ENCODE measurements around the gene PCDHGA6. TPM values are rescaled to one million over a fixed set of nuclear protein-coding genes. Genes with fewer than 3 reads are reported as not detected.
"Not testable (repeated sequence)": the region's sequence is repeated elsewhere in the genome, so short reads cannot be mapped to it uniquely, and the experiment has no call there.

Gene PCDHGA6
- total RNA-seq (ENCODE audit: unreplicated experiment): 3.9 TPM
- long read RNA-seq: 0 reads

DNA sequence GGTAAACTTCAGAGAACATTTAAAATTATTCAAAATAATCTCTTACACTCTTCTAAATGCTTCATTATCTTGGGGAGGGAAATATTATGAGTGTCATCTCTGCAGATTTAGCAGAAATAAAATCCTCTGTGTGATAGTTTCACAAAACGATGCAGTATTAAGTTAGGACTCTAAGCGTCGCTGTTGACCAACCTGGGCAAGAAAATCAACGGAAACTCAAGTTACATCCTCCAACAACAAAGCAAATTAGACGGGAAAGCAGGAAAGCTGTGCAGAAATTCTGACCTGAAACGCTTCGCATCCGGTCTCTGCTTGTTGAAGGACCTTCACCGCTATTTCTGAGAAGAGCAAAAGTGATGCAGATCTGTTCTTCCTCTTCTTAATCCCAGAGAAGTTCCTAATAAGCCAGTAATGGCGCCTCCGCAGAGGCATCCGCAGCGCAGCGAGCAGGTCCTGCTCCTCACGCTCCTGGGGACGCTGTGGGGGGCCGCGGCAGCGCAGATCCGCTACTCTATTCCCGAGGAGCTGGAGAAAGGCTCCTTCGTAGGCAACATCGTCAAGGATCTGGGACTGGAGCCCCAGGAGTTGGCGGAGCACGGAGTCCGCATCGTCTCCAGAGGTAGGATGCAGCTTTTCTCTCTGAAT lies at the start of gene PCDHGA6:
PCDHGA6 (plus strand) TSS at position 219 of the 645 bp plus-strand sequence; CDS start at position 412, 193 bp downstream.
- peaks cover 62% of the 10 kb centered on the region for H3K36me3 Mint-ChIP-seq (ENCODE audit: low read depth, unreplicated experiment)
- peak within 1 kb of the TSS; percentile 73 for H3K4me3 Mint-ChIP-seq (ENCODE audit: unreplicated experiment)
- H3K4me1 Mint-ChIP-seq (ENCODE audit: unreplicated experiment): no peaks in the 10 kb centered on the region
- H3K9me3 Mint-ChIP-seq (ENCODE audit: unreplicated experiment): peaks cover 27% of the 10 kb centered on the region
- DNase-seq (ENCODE audit: low spot score): no peak
- TF ChIP-seq, protein P1, sequence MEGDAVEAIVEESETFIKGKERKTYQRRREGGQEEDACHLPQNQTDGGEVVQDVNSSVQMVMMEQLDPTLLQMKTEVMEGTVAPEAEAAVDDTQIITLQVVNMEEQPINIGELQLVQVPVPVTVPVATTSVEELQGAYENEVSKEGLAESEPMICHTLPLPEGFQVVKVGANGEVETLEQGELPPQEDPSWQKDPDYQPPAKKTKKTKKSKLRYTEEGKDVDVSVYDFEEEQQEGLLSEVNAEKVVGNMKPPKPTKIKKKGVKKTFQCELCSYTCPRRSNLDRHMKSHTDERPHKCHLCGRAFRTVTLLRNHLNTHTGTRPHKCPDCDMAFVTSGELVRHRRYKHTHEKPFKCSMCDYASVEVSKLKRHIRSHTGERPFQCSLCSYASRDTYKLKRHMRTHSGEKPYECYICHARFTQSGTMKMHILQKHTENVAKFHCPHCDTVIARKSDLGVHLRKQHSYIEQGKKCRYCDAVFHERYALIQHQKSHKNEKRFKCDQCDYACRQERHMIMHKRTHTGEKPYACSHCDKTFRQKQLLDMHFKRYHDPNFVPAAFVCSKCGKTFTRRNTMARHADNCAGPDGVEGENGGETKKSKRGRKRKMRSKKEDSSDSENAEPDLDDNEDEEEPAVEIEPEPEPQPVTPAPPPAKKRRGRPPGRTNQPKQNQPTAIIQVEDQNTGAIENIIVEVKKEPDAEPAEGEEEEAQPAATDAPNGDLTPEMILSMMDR (IDR thresholded peaks at IDR 0.05; ENCODE audit: unreplicated experiment): no peak
- H3K27me3 Mint-ChIP-seq (ENCODE audit: unreplicated experiment): peaks cover 2% of the 10 kb centered on the region
- no peak within 1 kb of the TSS for H3K27ac Mint-ChIP-seq (ENCODE audit: unreplicated experiment)

DNA sequence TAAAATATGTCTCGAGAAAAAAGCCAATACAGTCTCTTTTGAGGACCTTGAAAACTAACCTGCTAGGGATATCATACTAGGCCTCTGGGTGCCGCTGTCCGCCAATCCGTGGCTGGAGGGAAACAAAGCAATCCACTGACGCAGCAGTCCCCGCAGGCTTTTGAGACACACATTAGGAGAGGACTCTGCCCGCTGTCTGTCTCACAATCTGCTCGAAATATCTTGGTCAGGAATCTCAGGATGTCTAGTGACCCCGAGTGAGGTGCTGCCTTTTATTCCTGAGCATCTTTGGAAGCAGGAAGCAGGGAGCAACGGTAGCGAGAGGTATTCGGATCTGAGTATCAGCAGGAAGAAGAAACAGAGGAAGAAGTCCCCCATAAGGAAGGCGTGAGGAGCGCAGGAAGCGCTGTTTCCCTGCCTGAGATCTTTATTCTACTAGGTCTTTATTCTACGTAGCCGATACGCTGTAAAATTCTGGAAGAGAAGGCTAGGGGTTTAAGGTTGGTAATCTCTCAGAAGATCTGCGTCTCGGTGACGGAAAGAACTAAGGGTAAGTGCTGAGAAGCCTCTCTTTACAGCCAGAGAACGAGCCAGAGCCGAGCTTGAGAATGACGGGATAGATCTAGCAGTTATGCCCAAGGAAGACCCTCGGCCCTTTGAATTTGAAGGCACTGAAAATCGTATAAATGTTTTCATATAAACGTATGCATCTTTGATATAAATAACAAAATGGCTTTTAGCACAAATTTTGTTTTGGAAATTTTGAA lies 47.4 kb upstream of the PCDHGA6 start:
- Mint-ChIP-seq H3K4me3 (ENCODE audit: unreplicated experiment) (peak overlapping the region; percentile 81), H3K27me3 (ENCODE audit: unreplicated experiment) (peaks cover 8% of the 10 kb centered on the region), H3K4me1 (ENCODE audit: unreplicated experiment) (no peaks in the 10 kb centered on the region), H3K9me3 (ENCODE audit: unreplicated experiment) (peaks cover 17% of the 10 kb centered on the region), H3K36me3 (ENCODE audit: low read depth, unreplicated experiment) (peaks cover 18% of the 10 kb centered on the region), H3K27ac (ENCODE audit: unreplicated experiment) (peak overlapping the region; percentile 92)
- TF ChIP-seq, protein P1 (IDR thresholded peaks at IDR 0.05; ENCODE audit: unreplicated experiment): no peak
- peak; percentile 58 for DNase-seq (ENCODE audit: low spot score)

DNA sequence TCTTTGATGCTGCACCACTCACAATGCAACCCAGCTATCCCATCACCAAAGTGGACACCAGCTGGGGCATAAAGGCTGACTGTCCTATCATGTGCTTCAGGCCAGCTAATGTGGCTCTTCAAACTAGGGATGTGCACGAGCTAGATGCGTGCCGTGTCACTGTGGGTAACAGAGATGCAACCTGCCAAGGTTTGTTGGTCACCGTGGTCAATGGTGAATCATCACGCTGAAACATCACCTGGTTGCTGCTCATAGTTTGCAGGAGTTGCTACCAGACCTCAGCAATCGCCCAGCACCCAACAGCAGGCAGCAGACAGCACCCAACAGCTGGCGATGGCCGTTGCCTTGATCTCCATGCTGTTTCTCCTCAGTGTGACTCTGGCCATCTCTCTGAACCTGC lies 45.5 kb upstream of the PCDHGA6 start:
- Mint-ChIP-seq H3K4me3 (ENCODE audit: unreplicated experiment) (no peak overlapping the region), H3K9me3 (ENCODE audit: unreplicated experiment) (peaks cover 6% of the 10 kb centered on the region), H3K36me3 (ENCODE audit: low read depth, unreplicated experiment) (peaks cover 28% of the 10 kb centered on the region), H3K27ac (ENCODE audit: unreplicated experiment) (no peak overlapping the region), H3K27me3 (ENCODE audit: unreplicated experiment) (peaks cover 8% of the 10 kb centered on the region), H3K4me1 (ENCODE audit: unreplicated experiment) (no peaks in the 10 kb centered on the region)
- TF ChIP-seq, protein P1 (IDR thresholded peaks at IDR 0.05; ENCODE audit: unreplicated experiment): no peak
- DNase-seq (ENCODE audit: low spot score): no peak

DNA sequence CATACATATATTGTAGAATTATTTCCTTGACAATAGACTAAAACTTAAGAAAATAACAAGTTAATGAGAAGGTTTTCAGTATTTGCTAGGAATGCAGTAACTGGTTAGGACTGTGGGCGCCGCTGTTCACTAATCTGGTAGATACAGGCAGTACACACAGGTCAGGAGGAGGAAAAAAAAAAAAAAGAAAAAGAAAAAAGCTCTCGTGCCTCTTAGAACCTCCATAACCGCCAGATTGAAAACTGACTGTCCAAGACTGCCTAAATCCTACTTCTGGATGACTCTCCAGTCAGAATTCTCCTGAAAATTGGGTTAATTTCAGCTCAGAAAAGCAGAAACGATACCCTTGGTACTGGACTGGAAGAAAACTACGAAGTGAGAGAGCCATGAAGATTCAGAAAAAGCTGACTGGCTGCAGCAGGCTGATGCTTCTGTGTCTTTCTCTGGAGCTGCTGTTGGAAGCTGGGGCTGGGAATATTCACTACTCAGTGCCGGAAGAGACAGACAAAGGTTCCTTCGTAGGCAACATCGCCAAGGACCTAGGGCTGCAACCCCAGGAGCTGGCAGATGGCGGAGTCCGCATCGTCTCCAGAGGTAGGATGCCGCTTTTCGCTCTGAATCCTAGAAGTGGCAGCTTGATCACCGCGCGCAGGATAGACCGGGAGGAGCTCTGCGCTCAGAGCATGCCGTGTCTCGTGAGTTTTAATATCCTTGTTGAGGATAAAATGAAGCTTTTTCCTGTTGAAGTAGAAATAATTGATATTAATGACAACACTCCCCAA lies 43.2 kb upstream of the PCDHGA6 start, which contains the start of gene PCDHGA1:
PCDHGA1 (plus strand) TSS at position 216 of the 782 bp plus-strand sequence.
- H3K4me1 Mint-ChIP-seq (ENCODE audit: unreplicated experiment): no peaks in the 10 kb centered on the region
- peak; percentile 25 for DNase-seq (ENCODE audit: low spot score)
- TF ChIP-seq, protein P1 (IDR thresholded peaks at IDR 0.05; ENCODE audit: unreplicated experiment): peak; percentile 37
- H3K27me3 Mint-ChIP-seq (ENCODE audit: unreplicated experiment): peaks cover 9% of the 10 kb centered on the region
- H3K27ac Mint-ChIP-seq (ENCODE audit: unreplicated experiment): no peak within 1 kb of the TSS
- H3K4me3 Mint-ChIP-seq (ENCODE audit: unreplicated experiment): peak within 1 kb of the TSS; percentile 51
- H3K36me3 Mint-ChIP-seq (ENCODE audit: low read depth, unreplicated experiment): peaks cover 31% of the 10 kb centered on the region
- peaks cover 10% of the 10 kb centered on the region for H3K9me3 Mint-ChIP-seq (ENCODE audit: unreplicated experiment)

DNA sequence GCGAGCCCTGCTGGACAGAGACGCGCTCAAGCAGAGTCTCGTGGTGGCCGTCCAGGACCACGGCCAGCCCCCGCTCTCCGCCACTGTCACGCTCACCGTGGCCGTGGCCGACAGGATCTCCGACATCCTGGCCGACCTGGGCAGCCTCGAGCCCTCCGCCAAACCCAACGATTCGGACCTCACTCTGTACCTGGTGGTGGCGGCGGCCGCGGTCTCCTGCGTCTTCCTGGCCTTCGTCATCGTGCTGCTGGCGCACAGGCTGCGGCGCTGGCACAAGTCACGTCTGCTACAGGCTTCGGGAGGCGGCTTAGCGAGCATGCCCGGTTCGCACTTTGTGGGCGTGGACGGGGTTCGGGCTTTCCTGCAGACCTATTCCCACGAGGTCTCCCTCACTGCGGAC lies 41.1 kb upstream of the PCDHGA6 start:
- not testable (repeated sequence) for DNase-seq (ENCODE audit: low spot score); H3K4me1 Mint-ChIP-seq (ENCODE audit: unreplicated experiment); H3K4me3 Mint-ChIP-seq (ENCODE audit: unreplicated experiment); H3K27me3 Mint-ChIP-seq (ENCODE audit: unreplicated experiment); H3K27ac Mint-ChIP-seq (ENCODE audit: unreplicated experiment)
- Mint-ChIP-seq H3K36me3 (ENCODE audit: low read depth, unreplicated experiment) (peaks cover 21% of the 10 kb centered on the region), H3K9me3 (ENCODE audit: unreplicated experiment) (peaks cover 10% of the 10 kb centered on the region)
